Left ventricle myocardium inferior (tissue), 1 donor: ENCODE results near the gene STEAP1B. TPM values are rescaled to one million over a fixed set of nuclear protein-coding genes. Genes with fewer than 3 reads are reported as not detected.

Experiments used
- DNase-seq: peaks from one replicate; pipeline ENCODE4 v3.0.0-alpha.2; 2020
- H3K27ac ChIP-seq: fragments of 200-600 bp; replicated peaks from 2 replicates; pipeline ENCODE4 v1.8.0; 2021
- H3K27me3 ChIP-seq: fragments of 200-600 bp; 2 replicates; pipeline ENCODE4 v1.8.0; 2021; ENCODE audit warnings: low read depth
- H3K36me3 ChIP-seq: fragments of 200-600 bp; 2 replicates; pipeline ENCODE4 v1.8.0; 2021
- H3K4me1 ChIP-seq: fragments of 200-600 bp; 2 replicates; pipeline ENCODE4 v1.8.0; 2021
- H3K4me3 ChIP-seq: fragments of 200-600 bp; 2 replicates; pipeline ENCODE4 v1.8.0; 2021; ENCODE audit warnings: mild to moderate bottlenecking, moderate library complexity
- H3K9me3 ChIP-seq: fragments of 200-600 bp; replicated peaks from 2 replicates; pipeline ENCODE4 v1.8.0; 2021
- CTCF ChIP-seq: fragments of 200-600 bp; IDR thresholded peaks from 2 replicates; pipeline ENCODE4 v1.8.0; 2021; ENCODE audit warnings: antibody characterized with exemption, mild to moderate bottlenecking, borderline replicate concordance
- intact Hi-C: fragments of 100-400 bp; cut with micrococcal nuclease; formaldehyde crosslinking; loops from one replicate; pipeline ENCODE4 v1.11.0; 2022
- total RNA-seq: library from RNA; stranded (reverse); fragmentation: NEBNext Ultra II Directional; extraction: Animal tissue kit (Norgen Biotek cat#: 25700); gene quantifications from one replicate; pipeline ENCODE4 v1.2.1, GENCODE V29; 2021
- donor health status: DM: no; HTN: yes; CAD: no; lungs with severe emphysema.

The STEAP1B gene
- total RNA-seq, 1 donor from 2014 or later, result 0.63 TPM

GRCh38 chr7:22447008-22447407 is 53.0 kb downstream of the STEAP1B start:
- no peak for TF ChIP-seq CTCF
- intact Hi-C loops, result no loop called here
- no peak for DNase-seq
- peaks cover under 1% of the 10 kb centered on the region for H3K27me3 ChIP-seq
- no peaks in the 10 kb centered on the region for H3K9me3 ChIP-seq
- H3K4me3 ChIP-seq, result no peak overlapping the region
- H3K27ac ChIP-seq, result no peak overlapping the region
- no peaks in the 10 kb centered on the region for H3K36me3 ChIP-seq
- H3K4me1 ChIP-seq, result peaks cover 36% of the 10 kb centered on the region

- Histone ChIP-seq H3K4me3 (peak overlapping the region; percentile 20), H3K9me3 (no peaks in the 10 kb centered on the region), H3K27me3 (no peaks in the 10 kb centered on the region), H3K27ac (peak overlapping the region; percentile 91), H3K36me3 (no peaks in the 10 kb centered on the region), H3K4me1 (peaks cover 36% of the 10 kb centered on the region)
- intact Hi-C loops, result no loop called here
- DNase-seq, result no peak
- TF ChIP-seq CTCF, result no peak
Observed at GRCh38 chr7:22445853-22446252, 54.1 kb downstream of the STEAP1B start.

GRCh38 chr7:22445140-22445743 is 54.7 kb downstream of the STEAP1B start:
- H3K4me3 ChIP-seq, result peak overlapping the region; percentile 20
- no peak for TF ChIP-seq CTCF
- peaks cover 36% of the 10 kb centered on the region for H3K4me1 ChIP-seq
- no peaks in the 10 kb centered on the region for H3K27me3 ChIP-seq
- no peaks in the 10 kb centered on the region for H3K9me3 ChIP-seq
- peak; percentile 86 for DNase-seq
- no peaks in the 10 kb centered on the region for H3K36me3 ChIP-seq
- intact Hi-C loops, result no loop called here
- H3K27ac ChIP-seq, result peak overlapping the region; percentile 91

- Histone ChIP-seq H3K4me3 (peak overlapping the region; percentile 20), H3K27ac (peak overlapping the region; percentile 91), H3K4me1 (peaks cover 36% of the 10 kb centered on the region), H3K9me3 (no peaks in the 10 kb centered on the region), H3K36me3 (no peaks in the 10 kb centered on the region), H3K27me3 (no peaks in the 10 kb centered on the region)
- peak; percentile 16 for DNase-seq
- intact Hi-C loops, result no loop called here
- TF ChIP-seq CTCF, result no peak
Observed at GRCh38 chr7:22444181-22444971, 55.6 kb downstream of the STEAP1B start.

GRCh38 chr7:22443370-22444180 is 56.4 kb downstream of the STEAP1B start:
- H3K4me1 ChIP-seq, result peaks cover 36% of the 10 kb centered on the region
- no peak for TF ChIP-seq CTCF
- H3K36me3 ChIP-seq, result no peaks in the 10 kb centered on the region
- no peaks in the 10 kb centered on the region for H3K27me3 ChIP-seq
- peaks cover 5% of the 10 kb centered on the region for H3K9me3 ChIP-seq
- peak overlapping the region; percentile 91 for H3K27ac ChIP-seq
- no peak for DNase-seq
- intact Hi-C loops, result no loop called here
- no peak overlapping the region for H3K4me3 ChIP-seq
